Breast epithelium (tissue), 4 donors: ENCODE measurements around the gene IGF1. TPM values are rescaled to one million over a fixed set of nuclear protein-coding genes. Genes with fewer than 3 reads are reported as not detected.
"Not testable (repeated sequence)": the region's sequence is repeated elsewhere in the genome, so short reads cannot be mapped to it uniquely, and the experiment has no call there.

Source experiments
- DNase-seq, 2 donors: peaks; one replicate each; pipeline ENCODE4 v3.0.0-alpha.2; 2019; ENCODE audit warnings: low spot score in 2 of 2
- H3K27ac ChIP-seq, 2 donors: fragments of 200-600 bp; sonication (generic) in 1 of 2; one replicate each; pipeline ENCODE4 v1.5.1; 2016 to 2019; ENCODE audit warnings: mild to moderate bottlenecking in 1 of 2
- H3K27me3 ChIP-seq, 2 donors: fragments of 200-600 bp; sonication (generic) in 1 of 2; one replicate each; pipeline versions ENCODE4 v1.5.1 to v1.6.0; 2017 to 2019; ENCODE audit warnings: control low read depth in 1 of 2, mild to moderate bottlenecking in 1 of 2
- H3K36me3 ChIP-seq: fragments of 200-600 bp; one replicate; pipeline ENCODE4 v1.5.1; 2019
- H3K4me1 ChIP-seq, 2 donors: fragments of 200-600 bp; sonication (generic); one replicate each; pipeline ENCODE4 v1.5.1; 2016 to 2019; ENCODE audit warnings: control low read depth in 1 of 2
- H3K4me3 ChIP-seq, 3 donors: fragments of 200-600 bp; sonication (generic); 1 replicate in 2 of 3; 2 replicates in 1 of 3; pipeline ENCODE4 v1.5.1; 2016 to 2019; ENCODE audit warnings: mild to moderate bottlenecking in 3 of 3, moderate library complexity in 2 of 3
- H3K9me3 ChIP-seq, 2 donors: fragments of 200-600 bp; sonication (generic) in 1 of 2; one replicate each; pipeline ENCODE4 v1.5.1; 2016 to 2019; ENCODE audit warnings: control low read depth in 1 of 2
- POLR2A ChIP-seq: fragments of 450-650 bp; IDR thresholded peaks from one replicate; pipeline ENCODE4 v1.6.1; 2016; ENCODE audit warnings: antibody characterized with exemption, mild to moderate bottlenecking, moderate library complexity
- POLR2AphosphoS5 ChIP-seq, 3 donors: sonication (generic); formaldehyde crosslinking; IDR thresholded peaks; one replicate each; pipeline ENCODE4 v1.6.1; 2017; ENCODE audit warnings: antibody characterized with exemption in 3 of 3
- intact Hi-C: fragments of 100-400 bp; cut with DNase I; formaldehyde crosslinking; loops from one replicate; pipeline ENCODE4 v1.15.1; 2023; ENCODE audit warnings: low total_unique reads
- total RNA-seq, 3 donors: library from RNA; depleted of rRNA; stranded (reverse); fragments of >200 nt; gene quantifications; one replicate each; pipeline ENCODE4 v1.1.0, GENCODE V29; 2016
- TF ChIP-seq, protein P1 (sequence below), 3 donors: fragments of 450-650 bp; IDR thresholded peaks; one replicate each; pipeline ENCODE4 v1.5.1; 2016 to 2017; ENCODE audit warnings: antibody characterized with exemption in 3 of 3, mild to moderate bottlenecking in 3 of 3, moderate library complexity in 3 of 3

Gene IGF1
- total RNA-seq, 3 donors from 2014 or later = 56.6 to 108 (median 101) TPM

GRCh38 chr12:102371165-102371564 lies 109.2 kb downstream of the IGF1 start:
- intact Hi-C loops = no loop called here
- Histone ChIP-seq H3K36me3 (no peaks in the 10 kb centered on the region), H3K4me1 (no peaks in the 10 kb centered on the region), H3K27me3 (no peaks in the 10 kb centered on the region), H3K9me3 (no peaks in the 10 kb centered on the region), H3K27ac (no peak overlapping the region), H3K4me3 (no peak overlapping the region)
- TF ChIP-seq POLR2A = no peak
- DNase-seq = no peak

DNA sequence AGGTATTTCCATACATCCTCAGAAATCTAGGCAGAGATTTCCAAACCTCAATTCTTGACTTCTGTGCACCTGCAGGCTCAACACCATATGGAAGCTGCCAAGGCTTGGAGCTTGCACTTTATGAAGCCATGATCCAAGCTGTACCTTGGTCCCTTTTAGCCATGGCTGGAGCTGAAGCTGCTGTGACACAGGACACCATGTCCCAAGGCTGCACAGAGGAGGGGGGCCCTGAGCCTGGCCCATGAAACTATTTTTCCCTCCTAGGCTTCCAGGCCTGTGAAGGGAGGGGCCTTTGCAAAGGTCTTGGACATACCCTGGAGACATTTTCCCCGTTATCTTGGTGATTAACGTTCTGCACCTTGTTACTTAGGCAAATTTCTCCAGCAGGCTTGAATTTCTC lies 110.5 kb downstream of the IGF1 start:
- no peaks in the 10 kb centered on the region for H3K9me3 ChIP-seq
- DNase-seq = no peak
- H3K27ac ChIP-seq = no peak overlapping the region
- H3K4me1 ChIP-seq = no peaks in the 10 kb centered on the region
- TF ChIP-seq, protein P1, sequence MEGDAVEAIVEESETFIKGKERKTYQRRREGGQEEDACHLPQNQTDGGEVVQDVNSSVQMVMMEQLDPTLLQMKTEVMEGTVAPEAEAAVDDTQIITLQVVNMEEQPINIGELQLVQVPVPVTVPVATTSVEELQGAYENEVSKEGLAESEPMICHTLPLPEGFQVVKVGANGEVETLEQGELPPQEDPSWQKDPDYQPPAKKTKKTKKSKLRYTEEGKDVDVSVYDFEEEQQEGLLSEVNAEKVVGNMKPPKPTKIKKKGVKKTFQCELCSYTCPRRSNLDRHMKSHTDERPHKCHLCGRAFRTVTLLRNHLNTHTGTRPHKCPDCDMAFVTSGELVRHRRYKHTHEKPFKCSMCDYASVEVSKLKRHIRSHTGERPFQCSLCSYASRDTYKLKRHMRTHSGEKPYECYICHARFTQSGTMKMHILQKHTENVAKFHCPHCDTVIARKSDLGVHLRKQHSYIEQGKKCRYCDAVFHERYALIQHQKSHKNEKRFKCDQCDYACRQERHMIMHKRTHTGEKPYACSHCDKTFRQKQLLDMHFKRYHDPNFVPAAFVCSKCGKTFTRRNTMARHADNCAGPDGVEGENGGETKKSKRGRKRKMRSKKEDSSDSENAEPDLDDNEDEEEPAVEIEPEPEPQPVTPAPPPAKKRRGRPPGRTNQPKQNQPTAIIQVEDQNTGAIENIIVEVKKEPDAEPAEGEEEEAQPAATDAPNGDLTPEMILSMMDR (IDR thresholded peaks at IDR 0.05) = no peak
- no peaks in the 10 kb centered on the region for H3K27me3 ChIP-seq
- intact Hi-C loops = no loop called here
- no peaks in the 10 kb centered on the region for H3K36me3 ChIP-seq
- H3K4me3 ChIP-seq = no peak overlapping the region

- TF ChIP-seq POLR2A (no peak), POLR2AphosphoS5 (IDR thresholded peaks at IDR 0.05) (no peak)
- TF ChIP-seq, protein P1 (IDR thresholded peaks at IDR 0.05) = no peak
- no peak overlapping the region for H3K4me3 ChIP-seq
- H3K27ac ChIP-seq = no peak overlapping the region
- H3K36me3 ChIP-seq = no peaks in the 10 kb centered on the region
- no peaks in the 10 kb centered on the region for H3K9me3 ChIP-seq
- no peaks in the 10 kb centered on the region for H3K27me3 ChIP-seq
- no peak for DNase-seq
- no peaks in the 10 kb centered on the region for H3K4me1 ChIP-seq
- intact Hi-C loops = no loop called here
Observed at GRCh38 chr12:102365365-102365764, 115.0 kb downstream of the IGF1 start.

GRCh38 chr12:102364709-102365108 lies 115.7 kb downstream of the IGF1 start:
- H3K36me3 ChIP-seq = no peaks in the 10 kb centered on the region
- no peaks in the 10 kb centered on the region for H3K4me1 ChIP-seq
- no peak for DNase-seq
- TF ChIP-seq, protein P1 (IDR thresholded peaks at IDR 0.05) = no peak
- TF ChIP-seq POLR2A = no peak
- TF ChIP-seq POLR2AphosphoS5 (IDR thresholded peaks at IDR 0.05) = no peak
- no peaks in the 10 kb centered on the region for H3K9me3 ChIP-seq
- H3K4me3 ChIP-seq = no peak overlapping the region
- H3K27ac ChIP-seq = no peak overlapping the region
- H3K27me3 ChIP-seq = no peaks in the 10 kb centered on the region
- intact Hi-C loops = no loop called here

DNA sequence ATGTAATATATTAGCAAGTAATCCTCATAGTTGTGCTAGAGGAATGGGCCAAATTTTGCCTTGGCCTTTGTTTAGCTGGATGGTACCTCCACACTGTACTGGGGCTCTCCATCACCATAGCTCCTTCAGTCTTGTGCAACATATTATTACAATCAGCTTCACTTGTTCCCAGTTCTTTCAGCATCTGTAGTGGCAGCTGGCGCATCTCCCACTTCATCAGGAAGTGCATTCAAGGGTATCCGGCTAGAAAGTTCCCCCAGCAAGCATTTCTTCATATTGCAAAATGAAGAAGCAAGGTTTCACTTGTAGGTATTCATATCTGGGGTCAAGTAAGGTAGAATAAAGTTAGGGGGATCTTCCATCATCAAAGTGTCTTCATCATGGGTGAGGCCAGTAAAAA lies 123.7 kb downstream of the IGF1 start:
- TF ChIP-seq POLR2AphosphoS5 (IDR thresholded peaks at IDR 0.05) = no peak
- no peak for TF ChIP-seq POLR2A
- TF ChIP-seq, protein P1 (IDR thresholded peaks at IDR 0.05) = no peak
- Histone ChIP-seq H3K36me3 (no peaks in the 10 kb centered on the region), H3K27ac (no peak overlapping the region), H3K9me3 (peaks cover 6 to 7% of the 10 kb centered on the region in 2 donors), H3K4me3 (no peak overlapping the region), H3K27me3 (no peaks in the 10 kb centered on the region), H3K4me1 (no peaks in the 10 kb centered on the region)
- no peak for DNase-seq
- intact Hi-C loops = no loop called here

DNA sequence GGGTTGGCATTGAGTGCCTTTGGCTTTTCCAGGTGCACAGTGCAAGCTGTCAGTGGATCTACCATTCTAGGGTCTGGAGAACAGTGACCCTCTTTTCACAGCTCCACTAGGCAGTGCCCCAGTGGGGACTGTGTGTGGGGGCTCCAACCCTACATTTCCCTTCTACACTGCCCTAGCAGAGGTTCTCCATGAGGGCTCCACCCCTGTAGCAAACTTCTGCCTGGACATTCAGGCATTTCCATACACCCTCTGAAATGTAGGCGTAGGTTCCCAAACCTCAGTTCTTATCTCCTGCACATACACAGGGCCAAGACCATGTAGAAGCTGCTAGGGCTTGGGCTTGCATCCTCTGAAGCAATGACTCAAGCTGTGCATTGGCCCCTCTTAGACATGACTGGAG lies 126.1 kb downstream of the IGF1 start:
- H3K4me1 ChIP-seq, intact Hi-C loops, H3K36me3 ChIP-seq, DNase-seq, H3K27ac ChIP-seq, H3K4me3 ChIP-seq, H3K27me3 ChIP-seq, H3K9me3 ChIP-seq: not testable (repeated sequence)
